Medulla oblongata (tissue), 1 donor: ENCODE results near the gene CCDC170.

Experiments used
- DNase-seq: peaks from one replicate; pipeline ENCODE4 v3.0.0-alpha.2; 2015; ENCODE audit errors: extremely low spot score

Gene CCDC170

DNA sequence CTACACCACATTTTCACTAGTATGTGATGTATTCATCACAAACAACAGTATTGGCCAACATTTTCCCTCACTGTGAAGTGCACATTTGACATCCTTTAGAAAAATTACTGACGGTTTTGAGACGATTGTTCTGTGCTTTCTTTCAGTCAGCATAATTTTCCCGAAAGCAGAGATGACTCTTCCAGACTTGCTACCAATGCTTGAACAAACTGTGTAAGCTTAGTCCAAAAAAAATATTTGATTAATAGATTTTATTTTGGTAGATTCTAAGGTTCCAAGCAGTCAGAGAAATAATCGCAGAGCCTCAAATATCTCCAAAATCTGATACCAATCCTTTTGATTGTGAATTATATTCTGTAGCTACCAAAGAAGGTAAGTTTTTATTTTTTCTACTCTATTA is 162.6 kb downstream of the CCDC170 start:
- no peak for DNase-seq

DNA sequence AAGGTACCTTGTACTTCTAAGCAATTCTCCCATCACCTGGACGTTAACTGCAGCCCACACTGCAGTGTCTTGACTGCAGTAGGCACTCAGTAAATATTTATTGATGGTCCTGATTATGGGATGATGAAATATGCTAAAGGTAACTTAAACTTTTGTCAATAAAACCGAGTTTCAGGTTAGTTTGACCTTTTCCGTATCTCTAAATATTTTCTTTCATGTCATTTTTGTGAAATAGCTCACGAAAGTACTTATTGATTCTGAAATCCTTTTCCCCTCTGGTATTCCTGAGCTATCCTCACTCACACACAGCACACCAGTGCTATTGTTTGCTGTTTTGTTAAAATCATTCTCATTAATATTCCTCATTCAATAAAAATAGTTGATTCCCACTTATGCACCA is 164.3 kb downstream of the CCDC170 start:
- DNase-seq = no peak

DNA sequence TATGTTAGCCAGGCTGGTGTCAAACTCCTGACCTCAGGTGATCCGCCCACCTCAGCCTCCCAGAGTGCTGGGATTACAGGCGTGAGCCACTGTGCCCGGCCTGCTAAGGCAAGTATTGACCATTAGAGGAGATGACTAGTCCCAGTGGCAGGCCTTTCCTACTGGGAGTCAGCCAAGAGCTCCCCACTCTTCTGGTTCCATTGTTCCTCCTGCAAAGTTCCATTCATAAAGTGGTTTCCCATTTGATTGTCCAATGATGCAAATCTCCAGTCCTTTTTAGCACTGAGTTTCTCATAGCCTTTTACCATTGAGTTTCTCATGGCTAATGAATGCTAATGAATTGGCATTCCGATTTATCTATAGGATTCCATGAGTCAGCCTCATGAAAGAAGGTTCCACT is 165.4 kb downstream of the CCDC170 start:
- DNase-seq = no peak

DNA sequence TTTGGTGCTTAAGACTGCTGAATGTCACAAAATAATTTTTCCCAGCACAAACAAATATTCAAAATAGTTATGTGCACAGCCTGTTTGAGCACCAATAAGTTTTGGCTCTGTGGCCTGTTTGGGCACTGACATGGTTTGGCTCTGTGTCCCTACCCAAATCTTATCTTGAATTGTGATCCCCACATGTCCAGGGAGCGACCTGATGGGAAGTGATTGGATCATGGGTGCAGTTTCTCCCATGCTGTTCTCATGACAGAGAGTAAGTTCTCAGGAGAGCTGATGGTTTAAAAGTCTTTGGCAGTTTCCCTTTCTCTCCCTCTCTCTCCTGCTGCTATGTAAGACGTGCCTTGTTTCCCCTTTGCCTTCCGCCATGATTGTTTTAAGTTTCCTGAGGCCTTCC is 167.7 kb downstream of the CCDC170 start:
- no peak for DNase-seq

DNA sequence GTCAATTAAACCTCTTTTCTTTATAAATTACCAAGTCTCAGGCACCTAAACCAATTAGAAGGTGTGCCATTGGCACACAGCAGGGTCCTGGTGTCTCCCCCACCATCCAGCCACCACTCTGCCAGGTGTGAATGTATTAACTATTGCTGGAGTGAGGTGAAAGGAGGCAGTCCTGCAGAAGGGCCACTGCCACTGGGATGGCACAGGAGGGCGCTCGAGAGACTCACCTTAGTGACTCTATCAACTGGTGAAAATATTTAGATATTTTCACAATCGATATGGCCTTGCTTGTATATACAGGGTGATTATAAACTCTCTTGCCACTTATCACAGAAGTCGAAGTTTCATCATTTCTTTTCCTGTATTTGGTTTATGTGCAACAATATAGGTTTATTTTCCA is 168.1 kb downstream of the CCDC170 start:
- DNase-seq = no peak

DNA sequence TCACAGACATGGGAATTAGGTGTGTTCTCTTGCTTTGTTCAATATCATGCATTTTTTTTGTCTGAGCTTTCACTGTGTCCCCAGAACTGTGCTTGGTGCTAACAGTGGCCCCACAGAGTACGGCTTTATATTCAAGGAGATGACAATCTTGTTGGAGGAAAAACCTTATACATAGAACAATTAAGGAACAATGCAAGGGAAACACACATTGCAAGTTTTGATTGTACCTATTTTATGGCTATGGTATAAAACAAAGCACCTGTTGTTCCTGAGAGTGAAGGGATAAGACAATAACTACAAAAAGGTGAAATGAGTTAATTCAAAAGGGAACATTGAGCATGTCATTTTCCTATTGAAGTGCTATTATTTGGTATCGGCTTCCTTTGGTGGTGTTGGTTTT is 169.7 kb downstream of the CCDC170 start:
- no peak for DNase-seq

DNA sequence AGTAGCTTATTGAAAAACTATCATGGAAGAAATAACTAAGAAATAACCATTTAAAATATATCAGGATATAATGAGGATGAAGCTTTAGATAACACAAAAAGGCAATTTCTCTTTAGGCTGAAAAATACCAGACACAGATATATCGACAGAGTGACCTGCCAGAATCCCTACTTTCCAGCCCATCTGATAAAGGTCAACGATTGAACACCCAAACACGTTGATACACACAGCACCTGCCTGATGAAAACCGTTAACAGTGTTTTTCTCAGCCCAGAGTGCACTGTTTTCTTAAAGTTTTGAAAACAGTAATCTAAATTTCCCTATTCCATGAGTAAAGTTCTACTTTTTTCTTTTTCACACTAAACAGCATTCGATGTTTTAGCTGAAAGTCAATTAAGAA is 170.6 kb downstream of the CCDC170 start:
- DNase-seq = no peak

DNA sequence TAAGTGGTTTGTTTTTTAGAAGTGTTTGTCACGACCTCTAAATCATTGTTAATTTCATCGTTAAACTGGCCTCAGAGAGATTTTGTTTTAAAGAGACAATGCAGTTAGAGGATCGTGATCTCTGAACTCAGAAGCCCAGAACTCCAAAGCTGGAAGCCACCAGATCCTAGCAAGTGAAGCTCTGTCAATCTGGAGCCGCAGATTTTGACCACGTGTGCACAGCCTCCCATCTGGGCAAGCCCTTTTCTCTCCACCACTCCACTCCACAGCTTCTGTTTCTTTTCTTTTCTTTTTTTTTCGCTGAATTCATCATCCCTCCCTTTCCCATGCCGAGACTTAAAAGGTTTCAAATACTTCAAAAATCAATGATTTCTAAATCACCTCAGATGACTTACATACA is 171.5 kb downstream of the CCDC170 start:
- DNase-seq = no peak

DNA sequence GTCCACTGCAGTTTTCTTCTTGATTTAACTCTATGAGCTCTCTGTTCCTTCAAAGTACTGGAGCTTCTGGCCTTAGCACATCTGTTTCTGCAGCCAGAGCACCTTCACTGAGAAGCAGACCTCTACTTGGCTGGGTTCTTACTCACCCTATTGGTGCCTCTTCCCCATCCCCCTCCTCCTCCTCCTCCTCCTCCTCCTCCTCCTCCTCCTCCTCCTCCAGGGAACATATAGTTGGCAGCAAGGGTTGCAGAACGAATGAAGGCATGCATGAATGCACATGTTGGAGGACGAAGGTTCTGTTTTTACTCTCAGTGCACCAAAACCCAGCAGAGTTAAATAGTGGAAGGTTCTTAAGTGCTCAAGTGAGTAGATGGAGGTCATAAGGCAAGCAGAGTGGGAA is 172.7 kb downstream of the CCDC170 start:
- DNase-seq = no peak

DNA sequence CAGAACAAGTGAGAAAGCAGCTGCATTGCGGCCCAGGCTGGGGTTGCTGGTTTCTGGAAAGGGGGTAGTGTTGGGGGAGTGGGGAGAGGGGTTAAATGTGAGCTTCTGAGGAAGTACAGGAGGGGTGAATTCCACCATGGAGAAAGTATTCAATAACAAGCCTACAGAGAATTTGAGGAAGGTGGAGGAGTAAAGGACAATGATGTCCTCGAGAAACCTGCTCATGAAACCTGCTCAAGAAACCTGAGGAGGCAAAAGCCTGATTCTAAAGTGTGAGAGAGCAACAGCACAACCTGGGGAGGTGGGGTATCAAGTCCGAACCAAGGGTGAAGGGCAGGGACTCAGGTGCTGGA is 175.4 kb downstream of the CCDC170 start:
- DNase-seq = no peak

DNA sequence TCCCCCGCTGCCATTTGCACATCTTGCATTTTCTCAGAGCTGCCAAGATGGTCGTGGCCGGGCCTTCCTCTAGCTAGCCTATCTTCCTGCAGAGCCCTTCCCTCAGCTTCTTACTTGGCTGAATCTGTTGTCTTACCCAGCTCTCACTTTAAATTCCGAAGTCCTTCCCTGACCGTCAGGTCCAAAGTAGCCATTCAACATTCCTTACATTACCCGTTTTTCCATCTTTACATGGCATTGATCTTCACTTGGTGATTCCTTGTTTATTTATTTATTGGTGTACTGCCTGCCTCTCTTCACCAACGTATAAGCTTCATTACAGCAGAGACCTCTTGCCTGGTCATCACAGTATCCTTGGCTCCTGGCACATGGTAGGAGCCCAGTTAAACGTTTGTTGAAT is 176.3 kb downstream of the CCDC170 start:
- no peak for DNase-seq
